GM19468 (cell line): ENCODE measurements around the gene CDYL.
A peak's percentile ranks its signal among the peaks of the same experiment; 100 is the strongest.

Source experiments
- ATAC-seq: cut with Tn5 transposase; IDR thresholded peaks from one replicate; pipeline ENCODE4 v1.9.1; 2021; ENCODE audit warnings: mild to moderate bottlenecking, moderate library complexity, moderate number of reproducible peaks; ENCODE audit not compliant: unreplicated experiment; ENCODE audit errors: extremely low read depth

Gene CDYL

GRCh38 chr6:4924661-4925271 lies 148.6 kb downstream of the CDYL start:
- no peak for ATAC-seq

DNA sequence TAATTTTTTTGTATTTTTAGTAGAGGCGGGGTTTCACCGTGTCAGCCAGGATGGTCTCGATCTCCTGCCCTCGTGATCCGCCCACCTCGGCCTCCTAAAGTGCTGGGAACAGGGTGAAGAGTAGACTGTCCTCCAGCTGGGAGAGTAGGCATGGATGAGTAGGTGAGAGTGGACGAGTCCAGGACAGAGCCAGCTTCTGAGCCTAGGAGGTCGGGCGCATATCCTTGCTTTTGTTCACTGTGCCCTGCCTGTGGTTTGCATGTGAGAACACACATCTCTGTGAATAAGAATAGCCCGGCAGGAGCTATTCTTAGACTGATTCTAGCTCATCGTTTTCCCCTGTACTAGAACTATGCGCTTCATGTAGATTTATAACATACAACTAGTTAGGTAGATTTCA lies 149.4 kb downstream of the CDYL start:
- no peak for ATAC-seq

DNA sequence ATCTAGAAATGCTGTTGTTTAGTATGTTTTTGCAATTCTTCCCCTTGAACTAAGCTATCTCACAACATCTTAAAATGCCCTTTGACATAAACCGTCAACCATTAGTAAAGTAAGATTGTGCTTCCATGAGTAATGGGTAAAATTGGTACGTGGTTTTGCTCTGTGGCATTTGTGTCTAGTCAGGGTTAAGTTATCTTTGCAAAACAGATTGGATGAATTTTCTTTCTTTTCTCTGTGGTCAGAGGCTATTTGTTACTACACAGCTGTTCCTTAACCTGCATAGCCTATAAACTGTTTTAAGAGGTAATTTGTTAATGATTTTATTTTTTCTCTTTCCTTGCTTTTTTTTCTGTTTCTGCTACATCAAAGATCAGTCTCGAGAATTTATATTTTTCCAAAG lies 152.2 kb downstream of the CDYL start:
- no peak for ATAC-seq

DNA sequence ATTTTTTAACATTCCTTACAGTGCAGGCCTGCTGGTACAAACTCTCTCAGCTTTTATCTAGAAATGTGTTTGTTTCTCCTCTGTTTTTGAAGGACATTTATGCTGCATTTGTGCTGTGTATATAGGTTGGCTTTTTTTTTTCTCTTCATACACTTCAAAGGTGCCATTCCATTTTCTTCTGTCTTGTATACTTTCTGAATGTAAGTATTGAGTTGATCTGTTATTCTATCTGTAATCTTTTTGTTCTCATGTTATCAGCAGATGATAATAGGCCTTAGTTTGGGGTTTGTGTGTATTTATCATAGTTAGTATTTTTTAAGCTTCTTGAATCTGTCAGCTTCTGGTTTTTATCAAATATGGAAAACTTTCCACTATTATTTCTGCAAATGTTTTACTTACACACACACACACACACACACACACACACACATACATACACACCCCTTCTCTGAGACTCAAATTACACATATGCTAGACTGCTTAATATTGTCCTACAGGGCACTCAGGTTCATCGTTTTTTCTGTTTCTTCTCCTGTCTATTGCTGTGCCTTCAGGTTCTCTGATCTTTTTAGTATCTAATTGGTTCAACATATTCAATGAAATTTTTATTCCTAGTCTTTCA lies 153.0 kb downstream of the CDYL start:
- ATAC-seq = no peak

DNA sequence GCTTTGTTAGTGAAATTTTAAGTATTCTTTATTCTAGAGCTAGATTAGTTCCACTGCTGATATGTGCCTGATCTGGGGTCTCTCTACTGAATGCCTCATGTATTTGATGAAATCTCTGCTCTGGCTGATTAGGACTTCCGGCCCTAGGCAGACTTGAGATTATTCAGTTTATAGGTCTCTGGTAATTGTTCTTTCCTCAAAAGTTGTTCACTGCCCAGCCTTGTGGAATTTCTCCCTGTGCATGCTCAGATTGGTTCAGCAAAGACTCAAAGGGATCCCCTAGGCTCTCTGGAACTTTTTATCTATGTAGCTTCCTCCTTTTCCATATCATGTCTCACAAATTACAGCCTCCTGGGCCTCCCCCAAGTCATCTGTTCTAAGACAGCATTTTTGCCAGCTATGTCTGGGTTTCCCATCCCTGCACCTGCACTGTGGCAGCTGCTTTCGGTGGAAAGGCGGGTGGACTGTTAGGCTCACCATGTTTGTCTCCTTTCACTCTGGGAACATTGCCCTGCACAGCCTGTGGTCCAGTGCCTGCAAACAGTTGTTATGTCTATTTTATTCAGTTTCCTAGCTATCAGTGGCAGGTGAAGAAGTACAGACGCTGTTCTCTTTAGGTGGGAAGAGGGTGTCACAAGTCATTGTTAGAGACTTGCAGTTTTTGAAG lies 154.0 kb downstream of the CDYL start:
- ATAC-seq = no peak

- ATAC-seq = no peak
These were observed 155.5 kb downstream of the CDYL start for GRCh38 chr6:4931530-4932227.

DNA sequence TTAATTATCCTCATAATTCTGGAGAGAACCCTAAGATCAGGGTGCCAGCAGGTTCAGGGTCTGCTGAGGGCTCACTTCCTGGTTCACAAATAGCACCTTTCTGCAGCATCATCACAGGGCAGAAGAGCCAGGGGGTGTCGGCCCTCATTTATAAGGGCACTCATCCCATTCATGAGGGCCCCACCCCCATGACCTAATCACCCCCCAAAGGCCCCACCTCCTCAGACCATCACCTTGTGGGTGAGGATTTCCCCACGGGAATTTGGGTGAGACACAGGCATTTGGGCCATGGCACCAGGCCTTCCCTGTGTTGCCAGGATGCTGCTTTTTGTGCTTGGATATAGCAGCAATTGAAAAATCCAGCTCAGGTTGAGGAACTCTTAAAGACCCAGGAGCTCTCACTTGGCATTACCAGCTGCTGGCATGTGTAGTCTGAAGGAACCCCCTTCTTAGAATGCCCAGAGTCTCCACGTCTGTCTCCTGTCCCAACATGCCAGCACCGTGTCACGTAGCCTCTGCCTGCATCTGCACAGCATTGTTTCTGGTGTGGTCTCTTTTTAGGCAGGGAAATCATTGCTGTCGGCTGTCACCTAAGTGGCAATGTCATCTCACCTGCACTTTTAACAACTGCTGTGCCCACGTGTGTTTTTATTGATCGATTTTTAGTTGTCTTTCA lies 156.2 kb downstream of the CDYL start:
- no peak for ATAC-seq

- no peak for ATAC-seq
These were observed 159.3 kb downstream of the CDYL start for GRCh38 chr6:4935486-4935885.

DNA sequence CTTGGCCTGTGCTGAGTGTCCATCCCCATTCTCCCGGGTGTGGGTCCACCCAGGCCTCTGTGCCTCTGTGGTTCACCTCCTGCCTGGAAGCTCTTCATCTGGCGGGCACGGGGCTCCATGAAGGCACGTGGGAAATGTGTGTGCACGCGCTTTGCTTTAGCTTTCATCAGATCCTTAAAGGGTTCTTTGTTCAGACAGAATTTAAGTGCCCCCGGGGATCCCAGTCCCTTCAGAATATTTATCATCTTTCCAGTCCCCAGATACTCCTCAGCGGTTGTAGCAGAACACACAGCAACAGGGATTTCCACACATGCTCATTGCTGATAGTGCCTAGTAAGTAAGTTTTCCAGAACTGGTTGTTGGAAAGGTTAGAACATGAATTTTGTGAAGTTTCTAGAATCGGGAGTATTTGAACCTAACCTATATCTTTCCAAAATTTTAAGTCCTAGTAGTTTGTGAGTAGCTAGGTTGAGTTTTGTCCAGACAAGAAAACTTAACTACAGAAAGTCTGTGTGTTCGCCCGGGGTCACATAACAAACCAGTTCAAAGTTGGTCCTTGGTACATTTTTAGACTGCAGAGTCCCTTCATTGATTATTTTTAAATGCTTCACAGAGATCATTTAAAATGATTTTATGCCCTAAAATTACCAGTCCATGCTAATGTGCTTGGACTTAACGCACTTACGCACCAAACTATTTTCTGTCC lies 159.9 kb downstream of the CDYL start:
- no peak for ATAC-seq

DNA sequence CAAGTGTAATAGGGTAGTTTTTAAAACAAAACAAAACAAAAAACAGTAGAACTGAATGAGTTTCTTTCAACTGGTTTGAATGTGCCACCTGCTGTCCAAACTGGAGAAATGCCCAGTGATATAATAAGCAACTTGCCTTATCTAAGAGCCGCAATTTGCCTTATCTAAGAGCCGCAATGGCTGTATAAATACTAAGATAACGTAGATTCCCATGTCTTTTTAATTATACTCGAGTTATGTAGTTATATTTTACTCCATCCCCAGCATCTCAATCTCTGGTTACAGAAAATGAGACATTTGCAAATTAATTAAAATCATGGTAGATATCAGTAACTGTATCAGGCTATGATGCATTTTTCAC lies 160.5 kb downstream of the CDYL start:
- ATAC-seq = no peak

DNA sequence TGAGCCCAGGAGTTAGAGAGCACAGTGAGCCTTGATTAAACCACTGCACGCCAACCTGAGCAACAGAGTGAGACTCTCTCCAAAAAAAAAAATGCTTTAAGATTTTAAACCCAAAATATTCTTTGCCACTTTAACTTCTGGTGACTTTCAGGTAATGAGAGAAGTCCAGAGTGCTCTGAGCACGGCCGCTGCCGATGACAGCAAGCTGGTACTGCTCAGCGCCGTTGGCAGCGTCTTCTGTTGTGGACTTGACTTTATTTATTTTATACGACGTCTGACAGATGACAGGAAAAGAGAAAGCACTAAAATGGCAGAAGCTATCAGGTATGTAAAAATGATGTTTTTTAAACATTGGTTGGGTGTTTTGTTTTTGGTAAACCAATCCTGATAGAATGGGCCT lies 161.2 kb downstream of the CDYL start:
- ATAC-seq = no peak

DNA sequence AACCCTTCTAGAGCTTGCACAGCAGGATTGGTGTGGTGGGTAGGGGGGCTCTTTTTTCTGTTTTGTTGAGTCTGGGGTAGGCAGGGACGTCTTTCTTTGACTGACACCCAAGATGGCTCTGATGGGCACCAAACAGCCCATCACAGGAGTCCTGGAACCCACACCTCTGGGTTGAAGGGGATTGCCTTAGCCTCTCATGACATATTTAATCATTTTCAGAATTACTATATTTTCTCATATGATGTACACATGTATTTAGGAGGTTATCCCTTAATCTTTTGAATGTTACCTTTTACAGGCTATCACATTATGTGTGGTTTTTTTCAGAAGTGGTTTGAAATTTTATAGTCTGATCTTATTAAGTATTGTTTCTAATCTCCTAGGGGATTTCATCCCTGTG lies 163.0 kb downstream of the CDYL start:
- no peak for ATAC-seq

- no peak for ATAC-seq
These were observed 164.2 kb downstream of the CDYL start for GRCh38 chr6:4940416-4940815.

GRCh38 chr6:4941782-4942672 lies 165.8 kb downstream of the CDYL start:
- ATAC-seq = peak; percentile 26

GRCh38 chr6:4942673-4943009 lies 166.4 kb downstream of the CDYL start:
- ATAC-seq = no peak

- no peak for ATAC-seq
These were observed 167.5 kb downstream of the CDYL start for GRCh38 chr6:4943716-4944115.

- no peak for ATAC-seq
These were observed 168.1 kb downstream of the CDYL start for GRCh38 chr6:4944325-4944724.

- ATAC-seq = no peak
These were observed 170.3 kb downstream of the CDYL start for GRCh38 chr6:4946521-4946920.

DNA sequence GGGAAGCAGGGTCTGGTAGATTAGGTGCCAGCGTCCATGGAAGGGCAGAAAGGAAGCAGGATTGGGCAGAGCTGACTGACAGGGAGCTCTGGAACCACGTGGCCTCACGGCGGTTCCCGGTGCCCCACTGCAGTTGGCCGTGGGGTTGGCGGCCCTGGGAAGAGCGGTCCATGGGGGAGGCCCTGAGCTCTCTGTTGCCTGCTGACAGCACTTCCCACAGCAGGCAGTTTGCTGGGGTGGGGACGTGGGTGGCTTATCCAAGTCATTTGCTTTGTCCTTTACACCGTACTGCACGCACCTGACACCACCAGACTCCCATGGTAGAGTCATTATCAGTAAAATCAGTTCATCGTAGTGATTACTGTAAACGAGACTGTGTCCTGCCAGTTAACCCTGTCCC lies 171.5 kb downstream of the CDYL start:
- no peak for ATAC-seq
